Mononuclear cell (primary cell): Measurements from ENCODE around the gene SNHG17. TPM values are rescaled to one million over a fixed set of nuclear protein-coding genes. Genes with fewer than 3 reads are reported as not detected.
"Not testable (repeated sequence)": the region's sequence is repeated elsewhere in the genome, so short reads cannot be mapped to it uniquely, and the experiment has no call there.

Source experiments
- H3K27me3 ChIP-seq: 2 replicates; pipeline ENCODE4 v1.6.0; 2011; ENCODE audit warnings: low read length, control low read depth; ENCODE audit not compliant: insufficient read depth
- H3K4me1 ChIP-seq: 2 replicates; pipeline ENCODE4 v1.5.1; 2011; ENCODE audit warnings: mild to moderate bottlenecking, low read length, control low read depth; ENCODE audit not compliant: insufficient read depth
- H3K4me3 ChIP-seq: 2 replicates; pipeline ENCODE4 v1.5.1; 2011; ENCODE audit warnings: mild to moderate bottlenecking, low read length, moderate library complexity
- H3K9me3 ChIP-seq: 2 replicates; pipeline ENCODE4 v1.5.1; 2011; ENCODE audit warnings: low read depth, mild to moderate bottlenecking, control low read depth, low read length
- total RNA-seq: library from RNA; depleted of rRNA; stranded (reverse); fragments of >200 nt; gene quantifications from one replicate; pipeline ENCODE4 v1.2.3, GENCODE V29; 2012

SNHG17 gene
- total RNA-seq, 1 donor: 18.6 TPM

DNA sequence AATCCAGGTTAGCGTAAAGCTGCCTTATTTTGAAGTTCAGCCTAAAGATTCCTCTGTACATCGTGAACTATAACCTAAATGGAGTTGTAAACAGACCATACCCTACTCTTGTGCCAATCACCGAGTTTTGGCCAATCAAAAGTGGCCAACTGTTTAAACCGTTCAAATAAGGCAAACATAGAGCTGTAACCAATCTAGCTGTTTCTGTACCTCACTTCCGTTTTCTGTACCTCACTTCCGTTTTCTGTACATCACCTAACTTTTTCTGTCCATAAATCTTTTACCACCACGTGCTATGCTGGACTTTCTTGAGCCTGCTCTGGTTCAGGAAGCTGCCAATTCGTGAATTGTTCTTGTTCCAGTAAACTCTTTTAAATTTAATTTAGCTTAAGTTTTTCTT, 49.1 kb downstream of the SNHG17 start:
- H3K4me1 ChIP-seq: no peaks in the 10 kb centered on the region
- no peak overlapping the region for H3K4me3 ChIP-seq
- no peaks in the 10 kb centered on the region for H3K27me3 ChIP-seq
- no peaks in the 10 kb centered on the region for H3K9me3 ChIP-seq

DNA sequence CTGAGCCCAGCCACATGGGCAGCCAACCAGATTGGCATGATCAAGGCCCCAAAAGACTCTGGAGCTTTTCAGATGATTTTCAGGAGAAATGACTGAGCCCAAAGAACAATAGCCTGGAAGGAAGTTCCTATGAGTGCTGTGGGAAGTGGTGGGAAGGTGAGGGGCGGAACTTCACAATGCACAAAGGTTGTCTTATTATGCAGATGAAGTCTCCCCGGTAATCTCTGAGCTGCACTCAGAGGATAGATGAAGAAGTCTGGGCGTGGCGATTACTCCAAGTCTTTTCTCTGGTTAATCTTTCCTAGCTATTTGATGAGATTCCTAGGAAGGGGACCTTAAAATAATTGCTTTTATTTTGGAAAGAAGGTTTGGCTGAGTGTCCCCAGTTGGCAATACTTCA, 52.0 kb downstream of the SNHG17 start:
- no peaks in the 10 kb centered on the region for H3K4me1 ChIP-seq
- H3K9me3 ChIP-seq: no peaks in the 10 kb centered on the region
- H3K4me3 ChIP-seq: no peak overlapping the region
- no peaks in the 10 kb centered on the region for H3K27me3 ChIP-seq

GRCh38 chr20:38377838-38378237, 57.3 kb downstream of the SNHG17 start:
- H3K27me3 ChIP-seq, H3K4me3 ChIP-seq, H3K9me3 ChIP-seq, H3K4me1 ChIP-seq: not testable (repeated sequence)

- Histone ChIP-seq H3K27me3 (no peaks in the 10 kb centered on the region), H3K4me1 (no peaks in the 10 kb centered on the region)
Observed at GRCh38 chr20:38377039-38377685, 58.0 kb downstream of the SNHG17 start.

GRCh38 chr20:38373898-38374297, 61.2 kb downstream of the SNHG17 start:
- no peaks in the 10 kb centered on the region for H3K9me3 ChIP-seq
- no peaks in the 10 kb centered on the region for H3K4me1 ChIP-seq
- H3K27me3 ChIP-seq: no peaks in the 10 kb centered on the region
- H3K4me3 ChIP-seq: no peak overlapping the region

More at GRCh38 chr20:38377039-38377685, 58.0 kb downstream of the SNHG17 start:
- no peaks in the 10 kb centered on the region for H3K9me3 ChIP-seq
- H3K4me3 ChIP-seq: no peak overlapping the region

- Histone ChIP-seq H3K27me3 (no peaks in the 10 kb centered on the region), H3K4me1 (no peaks in the 10 kb centered on the region), H3K9me3 (no peaks in the 10 kb centered on the region), H3K4me3 (no peak overlapping the region)
Observed at GRCh38 chr20:38373231-38373867, 61.8 kb downstream of the SNHG17 start.

DNA sequence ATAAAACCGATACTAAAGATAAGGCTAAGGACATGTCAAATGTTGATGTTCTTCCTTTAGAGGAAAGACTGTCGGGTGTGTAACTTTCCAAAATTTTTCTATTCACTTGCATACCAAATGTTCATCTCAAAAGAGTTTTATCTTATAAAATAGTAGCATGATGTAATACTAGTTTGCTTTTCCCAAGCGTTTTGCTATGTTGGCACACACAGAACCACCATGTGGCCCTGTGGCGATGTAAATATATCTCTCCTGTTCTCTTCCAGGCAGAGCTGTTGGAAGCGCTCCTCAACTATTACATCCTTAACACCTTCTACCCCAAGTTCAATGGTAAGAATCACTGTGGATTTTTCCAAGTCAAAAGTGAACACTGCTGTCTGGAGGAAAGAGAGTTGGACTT, 62.3 kb downstream of the SNHG17 start:
- no peaks in the 10 kb centered on the region for H3K9me3 ChIP-seq
- H3K4me1 ChIP-seq: no peaks in the 10 kb centered on the region
- no peak overlapping the region for H3K4me3 ChIP-seq
- no peaks in the 10 kb centered on the region for H3K27me3 ChIP-seq

Other genes starting within 250 kb of the SNHG17 start
- gene KIAA1755, start 174.6 kb downstream of the SNHG17 start, total RNA-seq: 0.10 TPM
- gene BPI, start 131.2 kb downstream of the SNHG17 start, total RNA-seq: 5.5 TPM
- not detected for gene LBP, start 88.8 kb downstream of the SNHG17 start, total RNA-seq
- 40.6 TPM for gene RALGAPB, start 37.5 kb upstream of the SNHG17 start, total RNA-seq
- gene ADIG, start 145.9 kb upstream of the SNHG17 start, total RNA-seq: not detected
- not detected for gene ARHGAP40, start 166.5 kb upstream of the SNHG17 start, total RNA-seq